DND-41 (cell line): ENCODE results near the gene PLPP7.

Experiments used
- ATAC-seq: fragments of 200-7000 bp; cut with Tn5 transposase; 3 replicates; pipeline ENCODE4 v1.9.1; 2021; ENCODE audit warnings: low read depth; ENCODE audit not compliant: insufficient read depth
- DNase-seq: peaks from one replicate; pipeline ENCODE4 v3.0.0-alpha.2; 2020
- H2AFZ ChIP-seq: 2 replicates; pipeline ENCODE4 v1.6.0; 2012; ENCODE audit warnings: low read depth, low read length
- H3K27ac ChIP-seq: 2 replicates; pipeline ENCODE4 v1.5.1; 2012; ENCODE audit warnings: low read length, inconsistent platforms
- H3K27me3 ChIP-seq: fragments of 200-600 bp; sonication (generic); 2 replicates; pipeline ENCODE4 v1.6.0; 2012; ENCODE audit warnings: low read length, mild to moderate bottlenecking, inconsistent platforms; ENCODE audit not compliant: insufficient read depth, poor library complexity
- H3K36me3 ChIP-seq: 2 replicates; pipeline ENCODE4 v1.5.1; 2012; ENCODE audit warnings: low read length, inconsistent platforms; ENCODE audit not compliant: insufficient read depth
- H3K4me1 ChIP-seq: 2 replicates; pipeline ENCODE4 v1.5.1; 2012; ENCODE audit warnings: mild to moderate bottlenecking, low read length; ENCODE audit not compliant: insufficient read depth
- H3K4me2 ChIP-seq: 2 replicates; pipeline ENCODE4 v1.6.0; 2012; ENCODE audit warnings: mild to moderate bottlenecking, moderate library complexity, low read length, inconsistent platforms; ENCODE audit not compliant: insufficient read depth
- H3K4me3 ChIP-seq, 2 experiments: fragments of 200-600 bp in 1 of 2; shearing (Covaris generic) in 1 of 2; 2 replicates each; pipeline ENCODE4 v1.5.1; 2012 to 2016; ENCODE audit warnings: inconsistent platforms in 2 of 2, low read length in 2 of 2, mild to moderate bottlenecking in 2 of 2, low read depth in 1 of 2, moderate library complexity in 1 of 2
- H3K79me2 ChIP-seq: 2 replicates; pipeline ENCODE4 v1.6.0; 2012; ENCODE audit warnings: low read length, inconsistent platforms; ENCODE audit not compliant: insufficient read depth
- H3K9ac ChIP-seq: 2 replicates; pipeline ENCODE4 v1.6.0; 2012; ENCODE audit warnings: low read depth, mild to moderate bottlenecking, inconsistent platforms, low read length, moderate library complexity
- H3K9me3 ChIP-seq: 2 replicates; pipeline ENCODE4 v1.5.1; 2012; ENCODE audit warnings: low read length, moderate library complexity, mild to moderate bottlenecking, inconsistent platforms; ENCODE audit not compliant: insufficient read depth, severe bottlenecking
- H4K20me1 ChIP-seq: 2 replicates; pipeline ENCODE4 v1.6.0; 2012; ENCODE audit warnings: low read length; ENCODE audit not compliant: insufficient read depth
- EZH2 ChIP-seq: IDR thresholded peaks from 3 replicates; pipeline ENCODE4 v1.6.1; 2012; ENCODE audit warnings: borderline replicate concordance, low read depth, mild to moderate bottlenecking, moderate library complexity, low read length, inconsistent platforms; ENCODE audit not compliant: severe bottlenecking
- TF ChIP-seq, protein P1 (sequence below): IDR thresholded peaks from 2 replicates; pipeline ENCODE4 v1.5.1; 2012; ENCODE audit warnings: borderline replicate concordance, low read length, moderate library complexity, mild to moderate bottlenecking; ENCODE audit not compliant: poor library complexity, severe bottlenecking; ENCODE audit errors: extremely low read depth

PLPP7 gene

GRCh38 chr9:131297903-131298302 lies 8.4 kb downstream of the PLPP7 start:
- TF ChIP-seq EZH2, result no peak
- TF ChIP-seq, protein P1, sequence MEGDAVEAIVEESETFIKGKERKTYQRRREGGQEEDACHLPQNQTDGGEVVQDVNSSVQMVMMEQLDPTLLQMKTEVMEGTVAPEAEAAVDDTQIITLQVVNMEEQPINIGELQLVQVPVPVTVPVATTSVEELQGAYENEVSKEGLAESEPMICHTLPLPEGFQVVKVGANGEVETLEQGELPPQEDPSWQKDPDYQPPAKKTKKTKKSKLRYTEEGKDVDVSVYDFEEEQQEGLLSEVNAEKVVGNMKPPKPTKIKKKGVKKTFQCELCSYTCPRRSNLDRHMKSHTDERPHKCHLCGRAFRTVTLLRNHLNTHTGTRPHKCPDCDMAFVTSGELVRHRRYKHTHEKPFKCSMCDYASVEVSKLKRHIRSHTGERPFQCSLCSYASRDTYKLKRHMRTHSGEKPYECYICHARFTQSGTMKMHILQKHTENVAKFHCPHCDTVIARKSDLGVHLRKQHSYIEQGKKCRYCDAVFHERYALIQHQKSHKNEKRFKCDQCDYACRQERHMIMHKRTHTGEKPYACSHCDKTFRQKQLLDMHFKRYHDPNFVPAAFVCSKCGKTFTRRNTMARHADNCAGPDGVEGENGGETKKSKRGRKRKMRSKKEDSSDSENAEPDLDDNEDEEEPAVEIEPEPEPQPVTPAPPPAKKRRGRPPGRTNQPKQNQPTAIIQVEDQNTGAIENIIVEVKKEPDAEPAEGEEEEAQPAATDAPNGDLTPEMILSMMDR, result no peak
- DNase-seq, result no peak
- Histone ChIP-seq H3K9me3 (no peaks in the 10 kb centered on the region), H4K20me1 (no peaks in the 10 kb centered on the region), H2AFZ (no peak overlapping the region), H3K27me3 (no peaks in the 10 kb centered on the region), H3K9ac (no peak overlapping the region), H3K4me1 (no peaks in the 10 kb centered on the region), H3K79me2 (no peaks in the 10 kb centered on the region), H3K27ac (no peak overlapping the region), H3K4me3 (no peak overlapping the region), H3K4me2 (no peak overlapping the region), H3K36me3 (no peaks in the 10 kb centered on the region)
- no peak for ATAC-seq

DNA sequence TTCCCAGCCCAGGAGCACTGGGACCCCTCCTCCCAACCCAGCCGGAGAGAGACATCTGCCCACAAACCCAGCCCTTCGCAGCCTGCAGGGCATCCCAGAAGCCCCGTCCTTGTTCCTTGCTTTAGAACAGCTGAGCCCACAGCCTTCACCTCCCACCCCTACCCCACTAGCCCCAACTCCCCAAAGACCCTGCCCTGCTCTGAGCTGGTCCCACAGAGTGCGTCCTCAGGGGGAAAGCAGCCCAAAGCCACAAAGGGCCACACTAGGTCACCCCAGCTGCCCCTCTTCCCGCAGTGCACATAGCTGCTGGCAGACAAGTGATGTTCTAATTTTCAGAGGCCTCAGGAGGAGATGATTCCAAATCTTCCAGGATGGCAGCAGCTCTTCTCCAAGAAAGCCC lies 8.8 kb downstream of the PLPP7 start:
- Histone ChIP-seq H3K9ac (no peak overlapping the region), H3K27me3 (no peaks in the 10 kb centered on the region), H2AFZ (no peak overlapping the region), H3K36me3 (no peaks in the 10 kb centered on the region), H3K4me1 (no peaks in the 10 kb centered on the region), H4K20me1 (no peaks in the 10 kb centered on the region), H3K4me2 (no peak overlapping the region), H3K4me3 (no peak overlapping the region), H3K79me2 (no peaks in the 10 kb centered on the region), H3K27ac (no peak overlapping the region), H3K9me3 (no peaks in the 10 kb centered on the region)
- TF ChIP-seq, protein P1, result no peak
- TF ChIP-seq EZH2, result no peak
- DNase-seq, result no peak
- no peak for ATAC-seq

DNA sequence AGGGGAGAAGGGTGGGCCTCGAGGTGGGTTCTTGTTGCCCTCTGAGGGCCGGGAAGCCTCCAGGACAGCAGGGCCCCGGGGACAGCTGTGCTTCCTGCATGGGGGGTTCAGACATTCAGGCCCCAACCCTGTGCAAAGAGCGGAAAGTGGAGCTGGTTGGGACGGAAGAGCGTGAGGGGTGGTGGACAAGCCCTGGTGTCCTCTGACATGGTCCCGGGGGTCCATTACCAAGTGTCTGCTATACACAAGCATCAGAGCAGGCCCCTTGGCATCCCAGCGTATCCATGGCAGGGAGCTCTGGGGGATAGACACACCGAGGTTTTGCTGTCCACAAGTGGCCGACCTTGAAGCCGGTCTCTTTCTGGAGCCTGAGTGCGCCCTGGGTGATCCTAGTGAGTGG lies 9.3 kb downstream of the PLPP7 start:
- no peak overlapping the region for H3K27ac ChIP-seq
- H3K4me1 ChIP-seq, result no peaks in the 10 kb centered on the region
- H3K36me3 ChIP-seq, result no peaks in the 10 kb centered on the region
- no peaks in the 10 kb centered on the region for H3K27me3 ChIP-seq
- DNase-seq (no peak), ATAC-seq (no peak)
- no peak overlapping the region for H3K4me2 ChIP-seq
- no peaks in the 10 kb centered on the region for H4K20me1 ChIP-seq
- no peak overlapping the region for H2AFZ ChIP-seq
- no peaks in the 10 kb centered on the region for H3K79me2 ChIP-seq
- TF ChIP-seq EZH2, result no peak
- TF ChIP-seq, protein P1, result no peak
- H3K9ac ChIP-seq, result no peak overlapping the region
- no peaks in the 10 kb centered on the region for H3K9me3 ChIP-seq
- H3K4me3 ChIP-seq, result no peak overlapping the region
